SH-SY5Y (cell line): Measurements from ENCODE around the gene RIN3.

ENCODE experiments used
- GATA2 ChIP-seq: IDR thresholded peaks from 2 replicates; pipeline ENCODE4 v1.6.1; 2011; ENCODE audit warnings: mild to moderate bottlenecking, low read depth, low read length
- GATA3 ChIP-seq: IDR thresholded peaks from 2 replicates; pipeline ENCODE4 v1.6.1; 2011; ENCODE audit warnings: low read depth, mild to moderate bottlenecking, low read length, moderate library complexity

- TF ChIP-seq GATA2 (no peak), GATA3 (no peak)
Observed at GRCh38 chr14:92613008-92613658, 99.6 kb downstream of the RIN3 start.
